ENCODE measurements around the gene GSTT2. TPM values are rescaled to one million over a fixed set of nuclear protein-coding genes. Genes with fewer than 3 reads are reported as not detected.
"Not testable (repeated sequence)": the region's sequence is repeated elsewhere in the genome, so short reads cannot be mapped to it uniquely, and the experiment has no call there.

The GSTT2 gene
- polyA plus RNA-seq (2013) = 0.15 TPM

GRCh38 chr22:23979557-23980240, at the start of gene GSTT2:
TSS of gene GSTT2 (plus strand) at chr22:23980134.
- no CpG with 5 or more reads among the region's 41 CpGs for WGBS (ENCODE audit: insufficient coverage)
- H3K4me3 ChIP-seq (ENCODE audit: control insufficient read depth in 1 of 7, extremely low read depth in 1 of 7, insufficient read depth in 4 of 7, low read depth in 2 of 7, low read length in 6 of 7); POLR2A ChIA-PET; CTCF ChIA-PET; H3K9me3 ChIP-seq (ENCODE audit: control extremely low read depth in 1 of 5, control insufficient read depth in 4 of 5, insufficient read depth in 2 of 5, low read depth in 1 of 5, low read length in 4 of 5); H3K27ac ChIP-seq (ENCODE audit: insufficient read depth in 1 of 2, low read depth in 1 of 2, low read length in 2 of 2, poor library complexity in 1 of 2, severe bottlenecking in 2 of 2); DNase-seq; H3K4me1 ChIP-seq (ENCODE audit: control extremely low read depth in 1 of 4, control insufficient read depth in 4 of 4, insufficient read depth in 4 of 4, low read length in 3 of 4); H3K27me3 ChIP-seq (replicated peaks in 2 of 5; ENCODE audit: control insufficient read depth in 4 of 5, insufficient read depth in 5 of 5, low read length in 4 of 5); H3K36me3 ChIP-seq (ENCODE audit: control insufficient read depth in 4 of 4, insufficient read depth in 4 of 4, low read length in 3 of 4): not testable (repeated sequence)

- no peaks in the 10 kb centered on the region for H3K9me3 ChIP-seq (ENCODE audit: control extremely low read depth in 1 of 5, control insufficient read depth in 4 of 5, insufficient read depth in 2 of 5, low read depth in 1 of 5, low read length in 4 of 5)
- ChIA-PET CTCF (no interaction called here), POLR2A (no interaction called here)
- no peak overlapping the region for H3K4me3 ChIP-seq (ENCODE audit: control insufficient read depth in 1 of 7, extremely low read depth in 1 of 7, insufficient read depth in 4 of 7, low read depth in 2 of 7, low read length in 6 of 7)
- 100% methylated on average over 2 of the region's 5 CpGs for WGBS (ENCODE audit: insufficient coverage)
- H3K27me3 ChIP-seq (replicated peaks in 2 of 5; ENCODE audit: control insufficient read depth in 4 of 5, insufficient read depth in 5 of 5, low read length in 4 of 5) = no peaks in the 10 kb centered on the region
- H3K4me1 ChIP-seq (ENCODE audit: control extremely low read depth in 1 of 4, control insufficient read depth in 4 of 4, insufficient read depth in 4 of 4, low read length in 3 of 4) = no peaks in the 10 kb centered on the region
- H3K27ac ChIP-seq (ENCODE audit: insufficient read depth in 1 of 2, low read depth in 1 of 2, low read length in 2 of 2, poor library complexity in 1 of 2, severe bottlenecking in 2 of 2) = no peak overlapping the region
- DNase-seq = no peak
- H3K36me3 ChIP-seq (ENCODE audit: control insufficient read depth in 4 of 4, insufficient read depth in 4 of 4, low read length in 3 of 4) = no peaks in the 10 kb centered on the region
These were observed 41.5 kb upstream of the GSTT2 start for GRCh38 chr22:23938328-23939016.

- no peaks in the 10 kb centered on the region for H3K36me3 ChIP-seq (ENCODE audit: control insufficient read depth in 4 of 4, insufficient read depth in 4 of 4, low read length in 3 of 4)
- H3K27me3 ChIP-seq (replicated peaks in 2 of 5; ENCODE audit: control insufficient read depth in 4 of 5, insufficient read depth in 5 of 5, low read length in 4 of 5) = no peaks in the 10 kb centered on the region
- ChIA-PET POLR2A (no interaction called here), CTCF (no interaction called here)
- no peaks in the 10 kb centered on the region for H3K4me1 ChIP-seq (ENCODE audit: control extremely low read depth in 1 of 4, control insufficient read depth in 4 of 4, insufficient read depth in 4 of 4, low read length in 3 of 4)
- no peak overlapping the region for H3K27ac ChIP-seq (ENCODE audit: insufficient read depth in 1 of 2, low read depth in 1 of 2, low read length in 2 of 2, poor library complexity in 1 of 2, severe bottlenecking in 2 of 2)
- DNase-seq = no peak
- H3K4me3 ChIP-seq (ENCODE audit: control insufficient read depth in 1 of 7, extremely low read depth in 1 of 7, insufficient read depth in 4 of 7, low read depth in 2 of 7, low read length in 6 of 7) = no peak overlapping the region
- H3K9me3 ChIP-seq (ENCODE audit: control extremely low read depth in 1 of 5, control insufficient read depth in 4 of 5, insufficient read depth in 2 of 5, low read depth in 1 of 5, low read length in 4 of 5) = no peaks in the 10 kb centered on the region
- 100% methylated on average over 1 of the region's 3 CpGs for WGBS (ENCODE audit: insufficient coverage)
These were observed 40.9 kb upstream of the GSTT2 start for GRCh38 chr22:23939017-23939357.

- H3K9me3 ChIP-seq (ENCODE audit: control extremely low read depth in 1 of 5, control insufficient read depth in 4 of 5, insufficient read depth in 2 of 5, low read depth in 1 of 5, low read length in 4 of 5); H3K27me3 ChIP-seq (replicated peaks in 2 of 5; ENCODE audit: control insufficient read depth in 4 of 5, insufficient read depth in 5 of 5, low read length in 4 of 5); H3K27ac ChIP-seq (ENCODE audit: insufficient read depth in 1 of 2, low read depth in 1 of 2, low read length in 2 of 2, poor library complexity in 1 of 2, severe bottlenecking in 2 of 2); POLR2A ChIA-PET; CTCF ChIA-PET; H3K4me1 ChIP-seq (ENCODE audit: control extremely low read depth in 1 of 4, control insufficient read depth in 4 of 4, insufficient read depth in 4 of 4, low read length in 3 of 4); H3K4me3 ChIP-seq (ENCODE audit: control insufficient read depth in 1 of 7, extremely low read depth in 1 of 7, insufficient read depth in 4 of 7, low read depth in 2 of 7, low read length in 6 of 7); DNase-seq; H3K36me3 ChIP-seq (ENCODE audit: control insufficient read depth in 4 of 4, insufficient read depth in 4 of 4, low read length in 3 of 4): not testable (repeated sequence)
- no CpG with 5 or more reads among the region's 14 CpGs for WGBS (ENCODE audit: insufficient coverage)
These were observed 39.8 kb upstream of the GSTT2 start for GRCh38 chr22:23940166-23940565.

- DNase-seq; H3K4me1 ChIP-seq (ENCODE audit: control extremely low read depth in 1 of 4, control insufficient read depth in 4 of 4, insufficient read depth in 4 of 4, low read length in 3 of 4); H3K27me3 ChIP-seq (replicated peaks in 2 of 5; ENCODE audit: control insufficient read depth in 4 of 5, insufficient read depth in 5 of 5, low read length in 4 of 5); POLR2A ChIA-PET; H3K27ac ChIP-seq (ENCODE audit: insufficient read depth in 1 of 2, low read depth in 1 of 2, low read length in 2 of 2, poor library complexity in 1 of 2, severe bottlenecking in 2 of 2); CTCF ChIA-PET; H3K9me3 ChIP-seq (ENCODE audit: control extremely low read depth in 1 of 5, control insufficient read depth in 4 of 5, insufficient read depth in 2 of 5, low read depth in 1 of 5, low read length in 4 of 5); H3K4me3 ChIP-seq (ENCODE audit: control insufficient read depth in 1 of 7, extremely low read depth in 1 of 7, insufficient read depth in 4 of 7, low read depth in 2 of 7, low read length in 6 of 7); H3K36me3 ChIP-seq (ENCODE audit: control insufficient read depth in 4 of 4, insufficient read depth in 4 of 4, low read length in 3 of 4): not testable (repeated sequence)
- WGBS (ENCODE audit: insufficient coverage) = 72% methylated on average over 2 of the region's 3 CpGs
These were observed 32.5 kb upstream of the GSTT2 start for GRCh38 chr22:23947391-23947790.

GRCh38 chr22:23949764-23950163, 30.2 kb upstream of the GSTT2 start:
- POLR2A ChIA-PET, CTCF ChIA-PET: not testable (repeated sequence)
- WGBS (ENCODE audit: insufficient coverage) = no CpG with 5 or more reads among the region's 18 CpGs

GRCh38 chr22:23951383-23951782, 28.6 kb upstream of the GSTT2 start:
- H3K9me3 ChIP-seq (ENCODE audit: control extremely low read depth in 1 of 5, control insufficient read depth in 4 of 5, insufficient read depth in 2 of 5, low read depth in 1 of 5, low read length in 4 of 5); H3K27me3 ChIP-seq (replicated peaks in 2 of 5; ENCODE audit: control insufficient read depth in 4 of 5, insufficient read depth in 5 of 5, low read length in 4 of 5); H3K27ac ChIP-seq (ENCODE audit: insufficient read depth in 1 of 2, low read depth in 1 of 2, low read length in 2 of 2, poor library complexity in 1 of 2, severe bottlenecking in 2 of 2); H3K36me3 ChIP-seq (ENCODE audit: control insufficient read depth in 4 of 4, insufficient read depth in 4 of 4, low read length in 3 of 4); H3K4me1 ChIP-seq (ENCODE audit: control extremely low read depth in 1 of 4, control insufficient read depth in 4 of 4, insufficient read depth in 4 of 4, low read length in 3 of 4); CTCF ChIA-PET; H3K4me3 ChIP-seq (ENCODE audit: control insufficient read depth in 1 of 7, extremely low read depth in 1 of 7, insufficient read depth in 4 of 7, low read depth in 2 of 7, low read length in 6 of 7); POLR2A ChIA-PET; DNase-seq: not testable (repeated sequence)
- WGBS (ENCODE audit: insufficient coverage) = 100% methylated on average over 1 of the region's 2 CpGs

More at GRCh38 chr22:23949764-23950163, 30.2 kb upstream of the GSTT2 start:
- H3K36me3 ChIP-seq (ENCODE audit: control insufficient read depth in 4 of 4, insufficient read depth in 4 of 4, low read length in 3 of 4); H3K9me3 ChIP-seq (ENCODE audit: control extremely low read depth in 1 of 5, control insufficient read depth in 4 of 5, insufficient read depth in 2 of 5, low read depth in 1 of 5, low read length in 4 of 5); H3K4me3 ChIP-seq (ENCODE audit: control insufficient read depth in 1 of 7, extremely low read depth in 1 of 7, insufficient read depth in 4 of 7, low read depth in 2 of 7, low read length in 6 of 7); H3K4me1 ChIP-seq (ENCODE audit: control extremely low read depth in 1 of 4, control insufficient read depth in 4 of 4, insufficient read depth in 4 of 4, low read length in 3 of 4); H3K27me3 ChIP-seq (replicated peaks in 2 of 5; ENCODE audit: control insufficient read depth in 4 of 5, insufficient read depth in 5 of 5, low read length in 4 of 5); H3K27ac ChIP-seq (ENCODE audit: insufficient read depth in 1 of 2, low read depth in 1 of 2, low read length in 2 of 2, poor library complexity in 1 of 2, severe bottlenecking in 2 of 2); DNase-seq: not testable (repeated sequence)

All from common myeloid progenitor, CD34-positive (primary cell).